K562 (cell line): ENCODE data around the gene MCCC2. TPM values are rescaled to one million over a fixed set of nuclear protein-coding genes. Genes with fewer than 3 reads are reported as not detected.

ENCODE experiments used
- ADNP ChIP-seq: fragments of 200-800 bp; sonication (Bioruptor generic); IDR thresholded peaks from 2 replicates; pipeline ENCODE4 v1.6.1; 2016; ENCODE audit warnings: missing genetic modification characterization, missing compliant biosample characterization
- CEBPB ChIP-seq: fragments of 450-650 bp; IDR thresholded peaks from 2 replicates; pipeline ENCODE4 v1.6.1; 2016; ENCODE audit warnings: missing genetic modification characterization, missing compliant biosample characterization
- HIVEP1 ChIP-seq: fragments of 250-450 bp; sonication (Bioruptor Pico); IDR thresholded peaks from 2 replicates; pipeline ENCODE4 v1.4.0; 2020; ENCODE audit warnings: mild to moderate bottlenecking
- KAT8 ChIP-seq: fragments of 450-650 bp; IDR thresholded peaks from 2 replicates; pipeline ENCODE4 v1.6.1; 2016; ENCODE audit warnings: low read depth, mild to moderate bottlenecking
- MEIS2 ChIP-seq: fragments of 450-650 bp; IDR thresholded peaks from 2 replicates; pipeline ENCODE4 v1.6.1; 2014; ENCODE audit warnings: mild to moderate bottlenecking; ENCODE audit not compliant: partially characterized antibody
- NFATC3 ChIP-seq: fragments of 450-650 bp; IDR thresholded peaks from 2 replicates; pipeline ENCODE4 v1.6.1; 2017; ENCODE audit warnings: mild to moderate bottlenecking
- NR3C1 ChIP-seq: sonication (generic); formaldehyde crosslinking; IDR thresholded peaks from 2 replicates; pipeline ENCODE4 v1.8.1; 2022; ENCODE audit warnings: missing genetic modification reagents
- PHTF2 ChIP-seq: fragments of 250-450 bp; sonication (Bioruptor Pico); IDR thresholded peaks from 2 replicates; pipeline ENCODE4 v1.5.0; 2021; ENCODE audit warnings: mild to moderate bottlenecking
- PURB ChIP-seq: sonication (generic); formaldehyde crosslinking; IDR thresholded peaks from 2 replicates; pipeline ENCODE4 v1.9.0; 2021; ENCODE audit warnings: low read depth, mild to moderate bottlenecking, missing genetic modification reagents
- RBM25 ChIP-seq: fragments of 200-400 bp; formaldehyde crosslinking; IDR thresholded peaks from 2 replicates; pipeline ENCODE4 v1.6.1; 2018; ENCODE audit warnings: low read length, low read depth, moderate library complexity; ENCODE audit not compliant: severe bottlenecking
- XRCC3 ChIP-seq: fragments of 450-650 bp; IDR thresholded peaks from 2 replicates; pipeline ENCODE4 v1.6.1; 2017; ENCODE audit warnings: mild to moderate bottlenecking, moderate library complexity
- ZNF696 ChIP-seq: fragments of 250-450 bp; sonication (Bioruptor Pico); conservative IDR thresholded peaks from 2 replicates; pipeline ENCODE4 v1.4.0; 2020; ENCODE audit warnings: mild to moderate bottlenecking, moderate library complexity
- polyA plus RNA-seq, 8 experiments: library from polyadenylated mRNA; depleted of rRNA in 4 of 8; stranded (reverse) in 5 of 8; unstranded in 3 of 8; fragments of >200 nt; fragmentation: Nextera tagmentation in 2 of 8; fragmentation: Illumina TruSeq in 1 of 8; extraction: Ambion mirVana in 2 of 8; extraction: Trizol in 1 of 8; gene quantifications; 2 replicates each; pipeline versions ENCODE4 v1.2.1 to v1.2.3, GENCODE V29; 2011 to 2014; ENCODE audit warnings: inconsistent platforms in 1 of 8, missing spikeins in 1 of 8
- total RNA-seq, 7 experiments: library from RNA; depleted of rRNA in 6 of 7; stranded (reverse); fragments of >200 nt in 6 of 7; fragmentation: Illumina TruSeq in 2 of 7; extraction: Trizol in 2 of 7; gene quantifications; 2 replicates each; pipeline versions ENCODE4 v1.2.1 to v1.2.3, GENCODE V29; 2011 to 2021; ENCODE audit warnings: low replicate concordance in 1 of 7
- TF ChIP-seq, protein P1 (sequence below): fragments of 200-800 bp; sonication (Bioruptor generic); IDR thresholded peaks from 2 replicates; pipeline ENCODE4 v1.6.1; 2017; ENCODE audit warnings: missing genetic modification characterization, missing compliant biosample characterization
- TF ChIP-seq, protein P2 (sequence below): fragments of 450-650 bp; formaldehyde crosslinking; IDR thresholded peaks from 2 replicates; pipeline ENCODE4 v1.4.0; 2020; ENCODE audit warnings: mild to moderate bottlenecking, moderate library complexity
- TF ChIP-seq, protein P3 (sequence below): sonication (generic); formaldehyde crosslinking; IDR thresholded peaks from 2 replicates; pipeline ENCODE4 v1.9.0; 2022; ENCODE audit warnings: mild to moderate bottlenecking, missing genetic modification reagents
- TF ChIP-seq, protein P4 (sequence below): fragments of 450-650 bp; conservative IDR thresholded peaks from 2 replicates; pipeline ENCODE4 v1.6.1; 2016; ENCODE audit warnings: missing genetic modification characterization, low read depth, mild to moderate bottlenecking, missing compliant biosample characterization, moderate library complexity
- TF ChIP-seq, protein P5 (sequence below): sonication (generic); formaldehyde crosslinking; IDR thresholded peaks from 2 replicates; pipeline ENCODE4 v1.8.1; 2022; ENCODE audit warnings: missing genetic modification reagents
- TF ChIP-seq, protein P6 (sequence below), 3 experiments: IDR thresholded peaks in 2 of 3; conservative IDR thresholded peaks in 1 of 3; 2 replicates each; pipeline ENCODE4 v1.5.1; 2011 to 2012; ENCODE audit warnings: low read length in 3 of 3, mild to moderate bottlenecking in 3 of 3, control low read depth in 2 of 3, improper control_type of control experiment in 1 of 3, inconsistent platforms in 1 of 3, low read depth in 1 of 3, mixed read lengths in 1 of 3, moderate library complexity in 1 of 3; ENCODE audit not compliant: insufficient read depth in 2 of 3
- TF ChIP-seq, protein P7 (sequence below): fragments of 450-650 bp; formaldehyde crosslinking; IDR thresholded peaks from 2 replicates; pipeline ENCODE4 v1.4.0; 2022; ENCODE audit warnings: missing genetic modification characterization

The MCCC2 gene
- total and polyA plus RNA-seq, 9 of the 15 experiments (the other 6 are each of a cell fraction or from before 2014, with no cell fraction given), result 17.1 to 77.9 (median 52.5) TPM

DNA sequence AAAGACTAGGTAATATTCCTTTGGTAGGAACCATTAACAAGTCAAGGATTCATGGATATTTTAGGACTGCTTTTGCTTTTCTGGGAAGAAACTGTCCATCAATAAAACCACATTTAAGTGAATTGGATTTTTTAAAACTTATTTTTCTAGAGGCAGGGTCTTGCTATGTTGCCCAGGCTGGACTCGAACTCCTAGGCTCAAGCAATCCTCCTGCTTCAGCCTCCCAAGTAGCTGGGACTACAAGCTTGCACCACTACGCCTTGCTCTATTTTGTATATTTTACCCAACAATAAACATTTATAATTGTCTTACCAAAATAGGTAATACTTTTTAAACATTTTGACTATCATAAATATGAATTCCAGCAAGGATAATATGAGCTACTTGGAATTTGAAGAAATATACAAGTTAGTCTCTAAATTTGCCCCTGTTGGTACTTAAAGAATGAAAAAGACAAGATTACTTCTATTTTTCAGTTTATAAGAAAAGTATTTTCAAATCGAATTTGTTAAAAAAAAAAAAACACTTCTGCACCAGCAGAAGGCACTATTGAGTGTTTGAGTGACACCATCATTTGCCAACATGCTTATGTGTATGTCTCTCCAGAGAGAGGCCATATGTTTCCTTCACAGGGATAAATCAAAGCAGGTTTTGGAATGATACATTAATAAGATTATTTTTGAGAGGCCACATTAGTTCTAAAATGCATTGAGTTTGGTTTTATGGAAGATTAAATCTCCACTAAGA lies 71.9 kb downstream of the MCCC2 start (continued):
- TF ChIP-seq PURB (CRISPR knock-in tag) (no peak), NR3C1 (CRISPR knock-in tag) (no peak), ZNF696 (CRISPR knock-in tag) (no peak), MEIS2 (peak; percentile 13), KAT8 (no peak), CEBPB (tag) (no peak), NFATC3 (no peak), HIVEP1 (CRISPR knock-in tag) (no peak), ADNP (tag) (no peak), RBM25 (no peak), PHTF2 (no peak), XRCC3 (no peak)
- TF ChIP-seq, protein P1, sequence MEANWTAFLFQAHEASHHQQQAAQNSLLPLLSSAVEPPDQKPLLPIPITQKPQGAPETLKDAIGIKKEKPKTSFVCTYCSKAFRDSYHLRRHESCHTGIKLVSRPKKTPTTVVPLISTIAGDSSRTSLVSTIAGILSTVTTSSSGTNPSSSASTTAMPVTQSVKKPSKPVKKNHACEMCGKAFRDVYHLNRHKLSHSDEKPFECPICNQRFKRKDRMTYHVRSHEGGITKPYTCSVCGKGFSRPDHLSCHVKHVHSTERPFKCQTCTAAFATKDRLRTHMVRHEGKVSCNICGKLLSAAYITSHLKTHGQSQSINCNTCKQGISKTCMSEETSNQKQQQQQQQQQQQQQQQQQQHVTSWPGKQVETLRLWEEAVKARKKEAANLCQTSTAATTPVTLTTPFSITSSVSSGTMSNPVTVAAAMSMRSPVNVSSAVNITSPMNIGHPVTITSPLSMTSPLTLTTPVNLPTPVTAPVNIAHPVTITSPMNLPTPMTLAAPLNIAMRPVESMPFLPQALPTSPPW (CRISPR knock-in tag), result no peak
- TF ChIP-seq, protein P2, sequence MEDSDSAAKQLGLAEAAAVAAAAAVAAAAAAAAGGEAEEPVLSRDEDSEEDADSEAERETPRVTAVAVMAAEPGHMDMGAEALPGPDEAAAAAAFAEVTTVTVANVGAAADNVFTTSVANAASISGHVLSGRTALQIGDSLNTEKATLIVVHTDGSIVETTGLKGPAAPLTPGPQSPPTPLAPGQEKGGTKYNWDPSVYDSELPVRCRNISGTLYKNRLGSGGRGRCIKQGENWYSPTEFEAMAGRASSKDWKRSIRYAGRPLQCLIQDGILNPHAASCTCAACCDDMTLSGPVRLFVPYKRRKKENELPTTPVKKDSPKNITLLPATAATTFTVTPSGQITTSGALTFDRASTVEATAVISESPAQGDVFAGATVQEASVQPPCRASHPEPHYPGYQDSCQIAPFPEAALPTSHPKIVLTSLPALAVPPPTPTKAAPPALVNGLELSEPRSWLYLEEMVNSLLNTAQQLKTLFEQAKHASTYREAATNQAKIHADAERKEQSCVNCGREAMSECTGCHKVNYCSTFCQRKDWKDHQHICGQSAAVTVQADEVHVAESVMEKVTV (CRISPR knock-in tag), result no peak
- TF ChIP-seq, protein P3, sequence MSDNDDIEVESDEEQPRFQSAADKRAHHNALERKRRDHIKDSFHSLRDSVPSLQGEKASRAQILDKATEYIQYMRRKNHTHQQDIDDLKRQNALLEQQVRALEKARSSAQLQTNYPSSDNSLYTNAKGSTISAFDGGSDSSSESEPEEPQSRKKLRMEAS (CRISPR knock-in tag), result no peak
- TF ChIP-seq, protein P4, sequence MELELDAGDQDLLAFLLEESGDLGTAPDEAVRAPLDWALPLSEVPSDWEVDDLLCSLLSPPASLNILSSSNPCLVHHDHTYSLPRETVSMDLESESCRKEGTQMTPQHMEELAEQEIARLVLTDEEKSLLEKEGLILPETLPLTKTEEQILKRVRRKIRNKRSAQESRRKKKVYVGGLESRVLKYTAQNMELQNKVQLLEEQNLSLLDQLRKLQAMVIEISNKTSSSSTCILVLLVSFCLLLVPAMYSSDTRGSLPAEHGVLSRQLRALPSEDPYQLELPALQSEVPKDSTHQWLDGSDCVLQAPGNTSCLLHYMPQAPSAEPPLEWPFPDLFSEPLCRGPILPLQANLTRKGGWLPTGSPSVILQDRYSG (tag), result no peak
- TF ChIP-seq, protein P5, sequence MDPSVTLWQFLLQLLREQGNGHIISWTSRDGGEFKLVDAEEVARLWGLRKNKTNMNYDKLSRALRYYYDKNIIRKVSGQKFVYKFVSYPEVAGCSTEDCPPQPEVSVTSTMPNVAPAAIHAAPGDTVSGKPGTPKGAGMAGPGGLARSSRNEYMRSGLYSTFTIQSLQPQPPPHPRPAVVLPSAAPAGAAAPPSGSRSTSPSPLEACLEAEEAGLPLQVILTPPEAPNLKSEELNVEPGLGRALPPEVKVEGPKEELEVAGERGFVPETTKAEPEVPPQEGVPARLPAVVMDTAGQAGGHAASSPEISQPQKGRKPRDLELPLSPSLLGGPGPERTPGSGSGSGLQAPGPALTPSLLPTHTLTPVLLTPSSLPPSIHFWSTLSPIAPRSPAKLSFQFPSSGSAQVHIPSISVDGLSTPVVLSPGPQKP (CRISPR knock-in tag), result no peak
- TF ChIP-seq, protein P6, sequence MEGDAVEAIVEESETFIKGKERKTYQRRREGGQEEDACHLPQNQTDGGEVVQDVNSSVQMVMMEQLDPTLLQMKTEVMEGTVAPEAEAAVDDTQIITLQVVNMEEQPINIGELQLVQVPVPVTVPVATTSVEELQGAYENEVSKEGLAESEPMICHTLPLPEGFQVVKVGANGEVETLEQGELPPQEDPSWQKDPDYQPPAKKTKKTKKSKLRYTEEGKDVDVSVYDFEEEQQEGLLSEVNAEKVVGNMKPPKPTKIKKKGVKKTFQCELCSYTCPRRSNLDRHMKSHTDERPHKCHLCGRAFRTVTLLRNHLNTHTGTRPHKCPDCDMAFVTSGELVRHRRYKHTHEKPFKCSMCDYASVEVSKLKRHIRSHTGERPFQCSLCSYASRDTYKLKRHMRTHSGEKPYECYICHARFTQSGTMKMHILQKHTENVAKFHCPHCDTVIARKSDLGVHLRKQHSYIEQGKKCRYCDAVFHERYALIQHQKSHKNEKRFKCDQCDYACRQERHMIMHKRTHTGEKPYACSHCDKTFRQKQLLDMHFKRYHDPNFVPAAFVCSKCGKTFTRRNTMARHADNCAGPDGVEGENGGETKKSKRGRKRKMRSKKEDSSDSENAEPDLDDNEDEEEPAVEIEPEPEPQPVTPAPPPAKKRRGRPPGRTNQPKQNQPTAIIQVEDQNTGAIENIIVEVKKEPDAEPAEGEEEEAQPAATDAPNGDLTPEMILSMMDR (IDR thresholded peaks at IDR 0.05 in 2 of 3, conservative IDR thresholded peaks at IDR 0.05 in 1 of 3; ENCODE audit: insufficient read depth in 2 of 3, low read depth in 1 of 3, low read length in 3 of 3), result peak; percentile 26 to 50 (median 34); a peak in 3 of 6 replicates
- TF ChIP-seq, protein P7, sequence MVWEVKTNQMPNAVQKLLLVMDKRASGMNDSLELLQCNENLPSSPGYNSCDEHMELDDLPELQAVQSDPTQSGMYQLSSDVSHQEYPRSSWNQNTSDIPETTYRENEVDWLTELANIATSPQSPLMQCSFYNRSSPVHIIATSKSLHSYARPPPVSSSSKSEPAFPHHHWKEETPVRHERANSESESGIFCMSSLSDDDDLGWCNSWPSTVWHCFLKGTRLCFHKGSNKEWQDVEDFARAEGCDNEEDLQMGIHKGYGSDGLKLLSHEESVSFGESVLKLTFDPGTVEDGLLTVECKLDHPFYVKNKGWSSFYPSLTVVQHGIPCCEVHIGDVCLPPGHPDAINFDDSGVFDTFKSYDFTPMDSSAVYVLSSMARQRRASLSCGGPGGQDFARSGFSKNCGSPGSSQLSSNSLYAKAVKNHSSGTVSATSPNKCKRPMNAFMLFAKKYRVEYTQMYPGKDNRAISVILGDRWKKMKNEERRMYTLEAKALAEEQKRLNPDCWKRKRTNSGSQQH (CRISPR knock-in tag), result no peak
